Embryonic facial prominence (tissue), 1 donor: ENCODE results near the gene IDH1.
"Not testable (repeated sequence)": the region's sequence is repeated elsewhere in the genome, so short reads cannot be mapped to it uniquely, and the experiment has no call there.

Source experiments
- DNase-seq: peaks from one replicate; pipeline ENCODE4 v3.0.0-alpha.2; 2016; ENCODE audit errors: extremely low spot score

Gene IDH1

DNA sequence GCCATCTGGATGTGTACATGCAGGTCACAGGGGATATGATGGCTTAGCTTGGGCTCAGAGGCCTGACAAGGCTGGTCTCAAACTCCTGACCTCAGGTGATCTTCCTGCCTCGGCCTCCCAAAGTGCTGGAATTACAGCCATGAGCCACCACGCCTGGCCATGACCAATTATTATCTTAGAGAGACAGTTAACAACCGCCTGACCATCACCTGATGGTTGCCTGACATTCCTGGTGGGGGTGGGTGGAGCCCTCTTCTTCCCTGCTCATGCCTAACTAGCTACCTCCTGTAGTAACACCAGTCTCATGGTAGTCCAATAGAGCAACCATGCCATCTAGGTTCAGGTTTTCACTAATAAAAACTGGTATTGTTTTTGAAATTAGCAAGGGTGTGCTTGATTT is 33.0 kb downstream of the IDH1 start:
- not testable (repeated sequence) for DNase-seq

DNA sequence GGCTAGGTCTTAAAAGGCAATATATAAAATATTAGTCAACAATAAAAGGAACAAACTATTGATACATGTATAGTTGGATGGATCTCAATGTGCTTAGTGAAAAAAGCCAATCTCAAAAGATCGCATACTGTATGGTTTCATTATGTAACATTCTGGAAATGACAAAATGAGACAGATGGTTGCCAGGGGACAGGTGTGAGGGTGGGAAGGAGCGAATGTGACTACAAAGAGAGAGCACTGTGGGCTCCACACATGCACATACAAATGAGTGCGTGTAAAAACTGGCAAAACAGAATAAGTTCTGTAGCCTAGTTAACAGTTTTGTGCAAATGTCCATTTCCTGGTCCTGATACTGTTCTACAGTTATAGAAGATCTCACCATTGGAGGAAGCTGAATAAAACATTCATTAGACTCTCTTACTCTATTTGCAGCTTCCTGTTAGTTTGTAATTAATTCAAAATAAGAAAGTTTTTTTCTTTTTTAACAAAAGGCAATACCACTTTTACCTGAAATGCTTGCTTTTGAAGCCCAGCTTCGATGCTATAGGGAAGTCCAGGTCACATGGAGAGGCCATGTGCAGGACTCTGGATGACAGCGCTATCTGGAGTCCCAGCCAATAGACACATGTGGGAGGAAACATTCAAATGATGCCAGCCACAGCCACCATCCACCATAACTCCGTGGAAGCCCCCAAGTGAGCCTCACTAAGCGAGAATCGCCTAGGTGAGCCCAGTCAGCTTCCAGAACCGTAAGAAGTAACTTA is 44.0 kb downstream of the IDH1 start:
- DNase-seq: no peak

GRCh38 chr2:208208335-208209085 is 46.4 kb downstream of the IDH1 start:
- no peak for DNase-seq

- DNase-seq: no peak
These were observed 47.1 kb downstream of the IDH1 start for GRCh38 chr2:208207769-208208168.

DNA sequence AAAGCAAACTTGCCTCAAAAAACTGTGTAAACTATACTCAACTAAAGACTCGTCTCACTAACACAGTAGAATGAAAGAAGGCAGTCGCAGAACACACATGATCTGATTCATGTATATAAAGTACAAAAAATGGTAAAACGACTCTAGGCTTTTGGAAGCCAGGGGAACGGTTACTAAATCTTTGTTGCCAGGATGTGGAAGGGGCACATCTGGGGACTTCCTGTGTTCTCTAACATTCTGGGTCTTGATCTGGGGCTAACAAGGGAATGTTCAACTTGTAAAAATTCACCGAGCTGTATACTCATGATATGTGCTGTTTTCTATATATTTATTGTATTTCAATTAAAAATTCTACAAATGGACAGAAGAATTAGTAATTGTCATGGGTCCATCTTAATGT is 50.7 kb downstream of the IDH1 start:
- DNase-seq: no peak

DNA sequence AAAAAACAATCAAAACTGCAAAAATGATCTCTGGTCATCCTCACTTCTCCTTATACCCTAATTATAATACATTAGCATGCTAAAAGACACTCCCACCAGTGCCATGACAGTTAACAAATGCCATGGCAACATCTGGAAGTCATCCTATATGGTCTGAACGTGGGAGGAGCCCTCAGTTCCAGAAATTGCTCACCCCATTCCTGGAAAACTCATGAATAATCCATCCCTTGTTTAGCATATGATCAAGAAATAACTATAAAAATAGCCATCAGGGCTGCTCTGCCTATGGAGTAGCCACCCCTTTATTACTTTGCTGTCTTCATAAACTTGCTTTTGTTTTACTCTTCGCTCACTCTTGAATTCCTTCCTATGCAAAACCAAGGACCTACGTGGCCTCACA is 59.3 kb downstream of the IDH1 start:
- no peak for DNase-seq

- no peak for DNase-seq
These were observed 62.1 kb downstream of the IDH1 start for GRCh38 chr2:208192611-208193236.

DNA sequence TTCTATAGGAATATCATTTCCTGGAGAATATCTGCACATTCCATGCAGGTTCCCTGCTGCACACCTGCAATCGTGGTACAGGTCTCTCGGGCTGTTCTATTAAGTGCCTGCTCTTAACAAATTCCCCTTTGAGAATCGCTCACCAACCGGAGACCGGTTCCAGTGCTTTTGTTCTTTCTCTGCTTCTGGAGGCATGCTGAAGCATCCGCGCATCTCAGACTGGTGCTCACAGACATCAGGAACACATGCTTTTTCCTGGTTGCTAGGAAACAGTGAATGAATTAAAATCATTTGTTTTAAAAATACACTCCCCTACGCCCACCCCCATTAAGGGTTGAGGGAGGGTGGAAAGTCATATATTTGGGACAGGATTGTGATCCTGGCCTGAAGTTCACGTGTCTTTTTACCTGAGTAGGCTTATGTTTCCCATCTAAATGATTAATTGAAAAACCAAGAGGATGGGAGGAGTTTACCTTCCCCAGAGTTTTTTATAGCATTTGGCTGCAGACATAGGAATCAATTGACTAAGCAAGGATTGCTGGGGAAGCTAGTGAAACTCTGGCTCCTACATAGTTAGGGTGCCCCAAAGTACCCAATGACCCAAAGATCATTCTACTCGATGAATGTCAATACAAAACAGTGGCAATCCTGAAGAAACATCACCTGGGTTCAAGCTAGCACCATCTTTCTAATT is 64.9 kb downstream of the IDH1 start, which contains the start of gene C2orf80:
Gene C2orf80 (minus strand): TSS at position 221 of the 694 bp plus-strand sequence. CDS start 3,044 bp downstream, outside the sequence.
- DNase-seq: no peak

GRCh38 chr2:208189069-208189809 is 65.6 kb downstream of the IDH1 start:
- peak; percentile 26 for DNase-seq

GRCh38 chr2:208186893-208187292 is 68.0 kb downstream of the IDH1 start:
- DNase-seq: no peak

DNA sequence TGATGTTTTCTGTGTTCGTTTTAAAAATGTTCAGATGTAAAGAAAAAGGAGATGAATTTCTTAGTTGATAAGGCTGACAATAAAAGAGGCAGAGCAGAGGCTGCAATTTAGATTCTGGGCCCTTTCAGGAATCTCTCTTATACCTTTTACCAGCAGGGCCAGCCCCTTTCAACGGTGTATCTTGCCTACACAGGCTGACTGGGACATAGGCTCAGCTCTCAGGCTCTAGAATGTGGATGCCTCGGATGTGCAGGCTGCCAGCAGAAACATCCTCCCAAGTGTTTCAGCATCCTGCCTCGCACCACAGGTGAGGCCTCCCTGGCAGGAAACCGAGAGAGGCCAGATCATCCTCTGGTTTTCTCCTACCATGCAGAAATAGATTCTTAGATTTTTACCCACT is 68.4 kb downstream of the IDH1 start:
- DNase-seq: no peak
